Panc1 (cell line): Measurements from ENCODE around the gene PLN. TPM values are rescaled to one million over a fixed set of nuclear protein-coding genes. Genes with fewer than 3 reads are reported as not detected.

ENCODE experiments used
- ATAC-seq: fragments of 200-7000 bp; cut with Tn5 transposase; 2 replicates; pipeline ENCODE4 v1.9.1; 2020; ENCODE audit warnings: mild to moderate bottlenecking, moderate library complexity
- BruUV-seq: library from RNA; stranded (reverse); fragments of 400-500 nt; replicated peaks from 2 replicates; lab custom pipeline; 2021; lab: Mats Ljungman, UMichigan
- CTCF ChIA-PET: fragments of 300-600 bp; sonication (Branson Sonifier 250); formaldehyde crosslinking; loops from one replicate; lab custom pipeline; 2022; ENCODE audit warnings: antibody characterized with exemption; lab: Charles Lee
- POLR2A ChIA-PET: fragments of 300-600 bp; sonication (Branson Sonifier 250); formaldehyde crosslinking; loops from one replicate; lab custom pipeline; 2022; ENCODE audit warnings: antibody characterized with exemption; lab: Charles Lee
- DNase-seq: peaks from one replicate; pipeline ENCODE4 v3.0.0-alpha.2; 2010; ENCODE audit warnings: low read depth, low spot score
- H3K27ac ChIP-seq: 2 replicates; pipeline ENCODE4 v1.5.1; 2011; ENCODE audit warnings: mild to moderate bottlenecking, low read length, inconsistent platforms
- H3K27me3 ChIP-seq: fragments of 200-500 bp; sonication (Bioruptor generic); 2 replicates; pipeline ENCODE4 v1.6.0; 2014; ENCODE audit warnings: low read length, inconsistent platforms; ENCODE audit not compliant: control insufficient read depth, insufficient read depth
- H3K36me3 ChIP-seq: fragments of 200-500 bp; sonication (Bioruptor generic); 2 replicates; pipeline ENCODE4 v1.5.1; 2014; ENCODE audit warnings: inconsistent platforms, mild to moderate bottlenecking, low read length, moderate library complexity; ENCODE audit not compliant: control insufficient read depth, insufficient read depth
- H3K4me1 ChIP-seq: 2 replicates; pipeline ENCODE4 v1.5.1; 2011; ENCODE audit warnings: inconsistent platforms, mild to moderate bottlenecking, low read length, moderate library complexity; ENCODE audit not compliant: control insufficient read depth, insufficient read depth
- H3K4me3 ChIP-seq, 2 experiments: 2 replicates each; pipeline ENCODE4 v1.5.1; 2011 to 2012; ENCODE audit warnings: low read depth in 2 of 2, low read length in 2 of 2, mild to moderate bottlenecking in 2 of 2, inconsistent platforms in 1 of 2, moderate library complexity in 1 of 2
- H3K9me3 ChIP-seq: fragments of 200-500 bp; sonication (Bioruptor generic); 2 replicates; pipeline ENCODE4 v1.5.1; 2014; ENCODE audit warnings: low read depth, mild to moderate bottlenecking, inconsistent platforms, low read length, moderate library complexity; ENCODE audit not compliant: control insufficient read depth, insufficient read depth
- POLR2AphosphoS5 ChIP-seq: IDR thresholded peaks from 2 replicates; pipeline ENCODE4 v1.6.1; 2012; ENCODE audit warnings: mild to moderate bottlenecking, low read depth, low read length, moderate library complexity
- SIN3A ChIP-seq: IDR thresholded peaks from 2 replicates; pipeline ENCODE4 v1.6.1; 2012; ENCODE audit warnings: low read depth, mild to moderate bottlenecking, low read length, moderate library complexity, borderline replicate concordance; ENCODE audit not compliant: insufficient read depth
- TCF7L2 ChIP-seq: IDR thresholded peaks from 2 replicates; pipeline ENCODE4 v1.6.1; 2011; ENCODE audit warnings: mild to moderate bottlenecking, low read depth, low read length, inconsistent platforms
- in situ Hi-C: cut with HindIII; loops from 2 replicates; pipeline ENCODE4 v1.10.0; 2016; ENCODE audit warnings: low sequenced_read_pairs, low pct_unique_long_range_greater_than_20kb
- intact Hi-C: fragments of 100-400 bp; cut with micrococcal nuclease; formaldehyde crosslinking; loops from one replicate; pipeline ENCODE4 v1.10.0; 2022; ENCODE audit not compliant: unreplicated experiment
- total RNA-seq: library from RNA; stranded (reverse); gene quantifications from one replicate; pipeline ENCODE4 v1.2.1, GENCODE V29; 2021; ENCODE audit not compliant: unreplicated experiment
- TF ChIP-seq, protein P1 (sequence below), 2 experiments: IDR thresholded peaks; 2 replicates each; pipeline ENCODE4 v1.6.1; 2011 to 2012; ENCODE audit warnings: low read depth in 2 of 2, control low read depth in 1 of 2, low read length in 1 of 2, mild to moderate bottlenecking in 1 of 2, moderate library complexity in 1 of 2; ENCODE audit not compliant: insufficient read depth in 1 of 2
- TF ChIP-seq, protein P2 (sequence below): fragments of 450-650 bp; IDR thresholded peaks from 2 replicates; pipeline ENCODE4 v1.5.1; 2017; ENCODE audit warnings: mild to moderate bottlenecking

Gene PLN
- total RNA-seq, 1 experiment from 2014 or later: not detected

DNA sequence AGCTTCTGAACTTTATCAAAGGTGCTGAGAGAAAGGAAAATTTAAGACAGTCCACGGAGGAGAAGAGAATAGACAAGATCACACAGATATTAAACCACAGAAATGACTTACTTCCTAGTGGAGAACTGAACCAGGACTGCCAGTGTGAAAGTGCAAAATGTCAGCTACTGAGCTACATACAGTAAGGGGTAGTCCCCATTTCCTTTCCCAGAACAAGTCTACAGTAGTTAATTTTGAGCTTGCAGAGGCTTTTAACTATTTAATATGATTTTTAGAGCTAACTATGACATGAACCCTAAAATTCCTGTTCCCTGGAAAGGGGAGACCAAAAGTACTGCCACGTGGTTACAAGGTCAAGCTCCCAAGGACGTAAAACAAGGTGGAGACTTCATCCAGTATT, 58.2 kb downstream of the PLN start:
- Histone ChIP-seq H3K36me3 (no peaks in the 10 kb centered on the region), H3K9me3 (peaks cover 9% of the 10 kb centered on the region; the same call in 1 of the 2 replicates), H3K27me3 (no peaks in the 10 kb centered on the region), H3K4me1 (no peaks in the 10 kb centered on the region), H3K4me3 (no peak overlapping the region), H3K27ac (no peak overlapping the region)
- DNase-seq: no peak
- CTCF ChIA-PET: no interaction called here
- no TSS peak for BruUV-seq
- ATAC-seq: no peak
- in situ Hi-C loops: no loop called here
- POLR2A ChIA-PET: no interaction called here
- intact Hi-C loops: no loop called here
- no peak for TF ChIP-seq TCF7L2

DNA sequence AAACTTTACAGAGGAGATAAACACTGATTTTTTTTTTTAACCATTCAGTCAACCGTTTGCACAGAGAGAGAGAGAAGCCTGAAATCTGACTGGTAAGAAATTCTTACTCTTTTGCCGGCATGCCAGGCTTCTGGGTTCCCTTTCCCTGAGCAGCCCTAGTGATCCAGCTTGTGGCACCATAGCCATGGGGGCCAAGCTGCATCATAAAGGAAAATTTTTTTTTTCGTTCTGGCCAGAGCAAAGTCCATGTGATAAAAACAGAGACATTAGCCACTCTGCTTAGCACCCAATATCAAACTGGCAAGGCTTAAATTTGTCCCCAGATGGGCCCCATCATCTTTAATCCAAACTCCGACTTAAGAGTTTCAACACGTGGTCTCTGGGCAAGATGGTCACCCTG, 58.8 kb downstream of the PLN start:
- H3K27me3 ChIP-seq: no peaks in the 10 kb centered on the region
- H3K36me3 ChIP-seq: no peaks in the 10 kb centered on the region
- no peak overlapping the region for H3K4me3 ChIP-seq
- H3K27ac ChIP-seq: no peak overlapping the region
- no TSS peak for BruUV-seq
- DNase-seq (no peak), ATAC-seq (no peak)
- ChIA-PET POLR2A (no interaction called here), CTCF (no interaction called here)
- intact Hi-C loops: no loop called here
- TF ChIP-seq POLR2AphosphoS5 (no peak), TCF7L2 (no peak), SIN3A (no peak)
- TF ChIP-seq, protein P1, sequence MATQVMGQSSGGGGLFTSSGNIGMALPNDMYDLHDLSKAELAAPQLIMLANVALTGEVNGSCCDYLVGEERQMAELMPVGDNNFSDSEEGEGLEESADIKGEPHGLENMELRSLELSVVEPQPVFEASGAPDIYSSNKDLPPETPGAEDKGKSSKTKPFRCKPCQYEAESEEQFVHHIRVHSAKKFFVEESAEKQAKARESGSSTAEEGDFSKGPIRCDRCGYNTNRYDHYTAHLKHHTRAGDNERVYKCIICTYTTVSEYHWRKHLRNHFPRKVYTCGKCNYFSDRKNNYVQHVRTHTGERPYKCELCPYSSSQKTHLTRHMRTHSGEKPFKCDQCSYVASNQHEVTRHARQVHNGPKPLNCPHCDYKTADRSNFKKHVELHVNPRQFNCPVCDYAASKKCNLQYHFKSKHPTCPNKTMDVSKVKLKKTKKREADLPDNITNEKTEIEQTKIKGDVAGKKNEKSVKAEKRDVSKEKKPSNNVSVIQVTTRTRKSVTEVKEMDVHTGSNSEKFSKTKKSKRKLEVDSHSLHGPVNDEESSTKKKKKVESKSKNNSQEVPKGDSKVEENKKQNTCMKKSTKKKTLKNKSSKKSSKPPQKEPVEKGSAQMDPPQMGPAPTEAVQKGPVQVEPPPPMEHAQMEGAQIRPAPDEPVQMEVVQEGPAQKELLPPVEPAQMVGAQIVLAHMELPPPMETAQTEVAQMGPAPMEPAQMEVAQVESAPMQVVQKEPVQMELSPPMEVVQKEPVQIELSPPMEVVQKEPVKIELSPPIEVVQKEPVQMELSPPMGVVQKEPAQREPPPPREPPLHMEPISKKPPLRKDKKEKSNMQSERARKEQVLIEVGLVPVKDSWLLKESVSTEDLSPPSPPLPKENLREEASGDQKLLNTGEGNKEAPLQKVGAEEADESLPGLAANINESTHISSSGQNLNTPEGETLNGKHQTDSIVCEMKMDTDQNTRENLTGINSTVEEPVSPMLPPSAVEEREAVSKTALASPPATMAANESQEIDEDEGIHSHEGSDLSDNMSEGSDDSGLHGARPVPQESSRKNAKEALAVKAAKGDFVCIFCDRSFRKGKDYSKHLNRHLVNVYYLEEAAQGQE (IDR thresholded peaks at IDR 0.05; ENCODE audit: insufficient read depth in 1 of 2, low read depth in 2 of 2, low read length in 1 of 2): no peak
- TF ChIP-seq, protein P2, sequence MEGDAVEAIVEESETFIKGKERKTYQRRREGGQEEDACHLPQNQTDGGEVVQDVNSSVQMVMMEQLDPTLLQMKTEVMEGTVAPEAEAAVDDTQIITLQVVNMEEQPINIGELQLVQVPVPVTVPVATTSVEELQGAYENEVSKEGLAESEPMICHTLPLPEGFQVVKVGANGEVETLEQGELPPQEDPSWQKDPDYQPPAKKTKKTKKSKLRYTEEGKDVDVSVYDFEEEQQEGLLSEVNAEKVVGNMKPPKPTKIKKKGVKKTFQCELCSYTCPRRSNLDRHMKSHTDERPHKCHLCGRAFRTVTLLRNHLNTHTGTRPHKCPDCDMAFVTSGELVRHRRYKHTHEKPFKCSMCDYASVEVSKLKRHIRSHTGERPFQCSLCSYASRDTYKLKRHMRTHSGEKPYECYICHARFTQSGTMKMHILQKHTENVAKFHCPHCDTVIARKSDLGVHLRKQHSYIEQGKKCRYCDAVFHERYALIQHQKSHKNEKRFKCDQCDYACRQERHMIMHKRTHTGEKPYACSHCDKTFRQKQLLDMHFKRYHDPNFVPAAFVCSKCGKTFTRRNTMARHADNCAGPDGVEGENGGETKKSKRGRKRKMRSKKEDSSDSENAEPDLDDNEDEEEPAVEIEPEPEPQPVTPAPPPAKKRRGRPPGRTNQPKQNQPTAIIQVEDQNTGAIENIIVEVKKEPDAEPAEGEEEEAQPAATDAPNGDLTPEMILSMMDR: no peak
- in situ Hi-C loops: no loop called here
- no peaks in the 10 kb centered on the region for H3K4me1 ChIP-seq
- peaks cover 15% of the 10 kb centered on the region for H3K9me3 ChIP-seq

Other genes with a start within 250 kb of the PLN start
- 6.7 TPM for gene CEP85L, start 103.3 kb downstream of the PLN start, total RNA-seq